Esophagus squamous epithelium (tissue), 5 donors: Measurements from ENCODE around the gene TOX2. TPM values are rescaled to one million over a fixed set of nuclear protein-coding genes. Genes with fewer than 3 reads are reported as not detected.
A peak's percentile ranks its signal among the peaks of the same experiment; 100 is the strongest.

Experiments
- DNase-seq: peaks from one replicate; lab custom pipeline; 2025; lab: John Stamatoyannopoulos, UW
- H3K27ac ChIP-seq, 4 donors: fragments of 200-600 bp; sonication (generic); one replicate each; pipeline ENCODE4 v1.5.1; 2016 to 2019; ENCODE audit warnings: mild to moderate bottlenecking in 1 of 4
- H3K27me3 ChIP-seq, 4 donors: fragments of 200-600 bp; sonication (generic); 1 replicate in 3 of 4; 2 replicates in 1 of 4; pipeline versions ENCODE4 v1.5.1 to v1.6.0; 2017 to 2021; ENCODE audit warnings: antibody characterized with exemption in 1 of 4
- H3K36me3 ChIP-seq, 3 donors: fragments of 200-600 bp; sonication (generic); one replicate each; pipeline ENCODE4 v1.5.1; 2016 to 2019
- H3K4me1 ChIP-seq, 3 donors: fragments of 200-600 bp; sonication (generic); one replicate each; pipeline ENCODE4 v1.5.1; 2017 to 2019
- H3K4me3 ChIP-seq, 4 donors: fragments of 200-600 bp; sonication (generic); 1 replicate in 3 of 4; 2 replicates in 1 of 4; pipeline ENCODE4 v1.5.1; 2016 to 2019; ENCODE audit warnings: mild to moderate bottlenecking in 2 of 4, moderate library complexity in 1 of 4
- H3K9me3 ChIP-seq, 3 donors: fragments of 200-600 bp; sonication (generic); one replicate each; pipeline ENCODE4 v1.5.1; 2016 to 2019
- POLR2A ChIP-seq, 4 donors: fragments of 450-650 bp; IDR thresholded peaks; one replicate each; pipeline ENCODE4 v1.6.1; 2017; ENCODE audit warnings: antibody characterized with exemption in 4 of 4, mild to moderate bottlenecking in 4 of 4, moderate library complexity in 3 of 4
- WGBS, 2 donors: methylation state at CpG; one replicate each; pipeline ENCODE4 v1.1.5; 2018; 5-methylcytosine and 5-hydroxymethylcytosine counted together
- intact Hi-C: fragments of 100-400 bp; cut with DNase I; formaldehyde crosslinking; loops from one replicate; pipeline ENCODE4 v1.15.0; 2022
- total RNA-seq, 4 donors: library from RNA; depleted of rRNA; stranded (reverse); fragments of >200 nt; gene quantifications; one replicate each; pipeline ENCODE4 v1.1.0, GENCODE V29; 2016
- TF ChIP-seq, protein P1 (sequence below), 6 experiments: fragments of 450-650 bp in 4 of 6; fragments of 200-600 bp in 2 of 6; sonication (generic) in 2 of 6; IDR thresholded peaks; one replicate each; pipeline ENCODE4 v1.5.1; 2016 to 2019; ENCODE audit warnings: antibody characterized with exemption in 6 of 6, mild to moderate bottlenecking in 4 of 6, moderate library complexity in 4 of 6
- donor health status: DM: yes; HTN: yes; CAD: no.

TOX2 gene
- total RNA-seq, 4 donors from 2014 or later = 0.99 to 22.9 (median 3.1) TPM

GRCh38 chr20:43938017-43938655 lies 23.5 kb downstream of the TOX2 start:
- peaks cover 0 to 37% (median 0%) of the 10 kb centered on the region in 4 donors for H3K27me3 ChIP-seq
- DNase-seq = no peak
- 81 to 90% methylated on average over 10 of the region's 12 CpGs for WGBS, 2 donors
- no peak for TF ChIP-seq POLR2A (IDR thresholded peaks at IDR 0.05)
- TF ChIP-seq, protein P1, sequence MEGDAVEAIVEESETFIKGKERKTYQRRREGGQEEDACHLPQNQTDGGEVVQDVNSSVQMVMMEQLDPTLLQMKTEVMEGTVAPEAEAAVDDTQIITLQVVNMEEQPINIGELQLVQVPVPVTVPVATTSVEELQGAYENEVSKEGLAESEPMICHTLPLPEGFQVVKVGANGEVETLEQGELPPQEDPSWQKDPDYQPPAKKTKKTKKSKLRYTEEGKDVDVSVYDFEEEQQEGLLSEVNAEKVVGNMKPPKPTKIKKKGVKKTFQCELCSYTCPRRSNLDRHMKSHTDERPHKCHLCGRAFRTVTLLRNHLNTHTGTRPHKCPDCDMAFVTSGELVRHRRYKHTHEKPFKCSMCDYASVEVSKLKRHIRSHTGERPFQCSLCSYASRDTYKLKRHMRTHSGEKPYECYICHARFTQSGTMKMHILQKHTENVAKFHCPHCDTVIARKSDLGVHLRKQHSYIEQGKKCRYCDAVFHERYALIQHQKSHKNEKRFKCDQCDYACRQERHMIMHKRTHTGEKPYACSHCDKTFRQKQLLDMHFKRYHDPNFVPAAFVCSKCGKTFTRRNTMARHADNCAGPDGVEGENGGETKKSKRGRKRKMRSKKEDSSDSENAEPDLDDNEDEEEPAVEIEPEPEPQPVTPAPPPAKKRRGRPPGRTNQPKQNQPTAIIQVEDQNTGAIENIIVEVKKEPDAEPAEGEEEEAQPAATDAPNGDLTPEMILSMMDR (IDR thresholded peaks at IDR 0.05) = no peak
- intact Hi-C loops = no loop called here
- H3K27ac ChIP-seq = peak overlapping the region in 1 of 4 donors; percentile 46
- H3K36me3 ChIP-seq = no peaks in the 10 kb centered on the region
- H3K9me3 ChIP-seq = no peaks in the 10 kb centered on the region
- H3K4me1 ChIP-seq = peaks cover 52 to 73% (median 71%) of the 10 kb centered on the region in 3 donors
- H3K4me3 ChIP-seq = no peak overlapping the region

DNA sequence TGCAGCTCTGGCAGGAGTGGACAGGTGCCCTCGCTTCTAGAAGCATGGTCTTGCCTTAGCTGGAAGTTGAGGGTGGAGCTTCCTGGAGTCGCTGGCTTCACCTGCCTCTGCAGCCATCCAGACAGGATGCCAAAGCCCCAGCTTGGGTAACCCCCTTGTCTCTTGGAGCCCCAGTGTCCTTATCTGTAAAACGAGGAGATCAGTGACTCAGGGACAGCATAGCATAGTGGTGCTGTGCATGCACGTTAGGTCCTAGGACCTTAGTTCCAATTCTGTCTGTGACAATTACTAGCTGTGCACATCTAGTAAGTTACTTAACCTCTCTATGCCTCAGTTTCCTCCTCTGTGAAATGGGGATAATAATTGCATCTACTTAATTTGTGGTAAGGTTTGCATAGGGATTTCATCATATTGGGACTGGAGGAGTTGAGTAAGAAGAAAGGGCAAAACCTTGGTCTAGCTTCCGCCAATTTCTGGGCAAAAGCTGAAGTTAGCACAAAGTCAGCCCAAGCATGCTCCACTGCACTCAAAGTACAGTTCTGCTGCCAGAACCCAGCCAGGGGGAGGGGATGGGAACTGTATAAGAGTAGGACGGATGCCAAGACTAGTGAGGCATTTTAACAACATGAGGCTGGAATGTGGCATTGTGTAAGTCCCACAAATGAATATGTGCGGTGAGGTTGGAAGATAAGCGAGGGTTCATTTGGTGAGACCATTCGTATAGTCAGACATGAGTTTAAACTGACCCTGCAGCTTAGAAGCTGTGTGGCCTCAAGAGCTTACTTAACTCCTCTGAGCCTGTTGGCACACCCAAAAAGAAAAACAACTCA lies 24.5 kb downstream of the TOX2 start:
- Histone ChIP-seq H3K36me3 (no peaks in the 10 kb centered on the region), H3K27ac (peak overlapping the region in 2 of 4 donors; percentile 30 to 52), H3K4me3 (no peak overlapping the region), H3K27me3 (peaks cover 0 to 28% (median 0%) of the 10 kb centered on the region in 4 donors), H3K9me3 (no peaks in the 10 kb centered on the region), H3K4me1 (peaks cover 55 to 80% (median 75%) of the 10 kb centered on the region in 3 donors)
- intact Hi-C loops = no loop called here
- WGBS, 2 donors = 33 to 34% methylated on average over 7 to 8 of the region's 9 CpGs
- no peak for DNase-seq
- no peak for TF ChIP-seq POLR2A (IDR thresholded peaks at IDR 0.05)
- TF ChIP-seq, protein P1 (IDR thresholded peaks at IDR 0.05) = no peak

- H3K27me3 ChIP-seq = peaks cover 0 to 29% (median 0%) of the 10 kb centered on the region in 4 donors
- TF ChIP-seq POLR2A (IDR thresholded peaks at IDR 0.05) = no peak
- TF ChIP-seq, protein P1 (IDR thresholded peaks at IDR 0.05) = no peak
- H3K4me1 ChIP-seq = peaks cover 55 to 86% (median 75%) of the 10 kb centered on the region in 3 donors
- 14 to 42% methylated on average over 1 of the region's 1 CpG for WGBS, 2 donors
- intact Hi-C loops = no loop called here
- no peaks in the 10 kb centered on the region for H3K9me3 ChIP-seq
- no peaks in the 10 kb centered on the region for H3K36me3 ChIP-seq
- H3K4me3 ChIP-seq = no peak overlapping the region
- peak overlapping the region in 2 of 4 donors; percentile 30 to 52 for H3K27ac ChIP-seq
- no peak for DNase-seq
Observed at GRCh38 chr20:43939762-43940121, 25.1 kb downstream of the TOX2 start.

DNA sequence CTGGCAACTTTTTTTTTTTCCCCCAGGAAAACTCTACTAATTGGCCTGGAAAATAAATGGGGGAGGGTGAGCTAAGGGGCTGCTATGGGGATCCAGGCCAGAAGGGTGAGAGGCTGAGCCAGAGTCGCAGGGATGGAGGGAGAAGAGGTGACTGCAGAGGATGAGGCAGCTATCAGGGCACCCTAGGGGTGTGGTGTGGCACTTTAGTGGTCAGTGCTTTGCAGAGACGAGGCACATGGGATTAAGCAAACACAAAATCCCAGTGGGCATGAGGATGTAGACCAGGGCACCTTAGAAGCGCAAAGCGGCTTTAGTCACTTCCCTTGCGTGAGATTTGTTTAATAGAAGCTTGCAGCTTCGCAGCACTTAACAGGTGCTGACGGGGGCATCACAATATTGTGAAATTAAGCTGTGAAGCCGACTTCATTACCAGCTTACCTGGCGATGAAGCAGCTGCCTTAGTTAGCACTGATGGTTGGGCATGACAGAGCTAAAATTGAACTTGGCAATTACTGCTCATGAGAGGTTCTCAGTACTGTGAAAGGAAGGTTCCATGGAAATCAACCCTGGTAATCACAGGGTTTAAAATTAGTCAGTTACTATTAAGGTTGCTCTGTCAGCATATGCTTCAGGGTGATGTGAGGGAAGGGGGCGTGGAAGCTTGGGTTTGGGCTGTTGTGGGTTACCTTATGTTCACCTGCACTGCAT lies 26.0 kb downstream of the TOX2 start:
- intact Hi-C loops = no loop called here
- Histone ChIP-seq H3K9me3 (no peaks in the 10 kb centered on the region), H3K27me3 (peaks cover 0 to 29% (median 0%) of the 10 kb centered on the region in 4 donors), H3K27ac (peak overlapping the region in 1 of 4 donors; percentile 76), H3K4me3 (no peak overlapping the region), H3K4me1 (peaks cover 55 to 89% (median 75%) of the 10 kb centered on the region in 3 donors), H3K36me3 (no peaks in the 10 kb centered on the region)
- WGBS, 2 donors = 82 to 84% methylated on average over 10 of the region's 10 CpGs
- TF ChIP-seq POLR2A (IDR thresholded peaks at IDR 0.05) = no peak
- TF ChIP-seq, protein P1 (IDR thresholded peaks at IDR 0.05) = no peak
- DNase-seq = no peak
